NCI-H748 (cell line): Measurements from ENCODE around the gene ATXN2.
"Not testable (repeated sequence)": the region's sequence is repeated elsewhere in the genome, so short reads cannot be mapped to it uniquely, and the experiment has no call there.

Source experiments
- DNase-seq: peaks from one replicate; lab custom pipeline; 2025; ENCODE audit not compliant: unreplicated experiment; lab: John Stamatoyannopoulos, UW

Gene ATXN2

DNA sequence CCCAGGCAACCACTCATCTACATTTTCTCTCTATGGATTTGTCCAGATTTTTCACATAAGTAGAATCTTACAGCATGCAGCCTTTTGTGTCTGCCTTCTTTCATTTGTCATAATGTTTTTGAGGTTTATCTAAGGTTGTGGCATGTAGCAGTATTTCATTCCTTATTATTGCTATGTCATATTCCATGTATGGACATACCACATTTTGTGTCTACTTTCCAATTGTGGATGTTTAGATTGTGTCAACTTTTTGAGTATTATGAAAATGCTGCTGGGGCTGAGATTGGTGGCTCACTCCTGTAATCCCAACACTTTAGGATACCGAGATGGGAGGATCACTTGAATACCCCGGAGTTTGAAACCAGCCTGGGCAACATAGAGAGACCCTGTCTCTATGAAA is 3.2 kb upstream of the ATXN2 start:
- no peak for DNase-seq

DNA sequence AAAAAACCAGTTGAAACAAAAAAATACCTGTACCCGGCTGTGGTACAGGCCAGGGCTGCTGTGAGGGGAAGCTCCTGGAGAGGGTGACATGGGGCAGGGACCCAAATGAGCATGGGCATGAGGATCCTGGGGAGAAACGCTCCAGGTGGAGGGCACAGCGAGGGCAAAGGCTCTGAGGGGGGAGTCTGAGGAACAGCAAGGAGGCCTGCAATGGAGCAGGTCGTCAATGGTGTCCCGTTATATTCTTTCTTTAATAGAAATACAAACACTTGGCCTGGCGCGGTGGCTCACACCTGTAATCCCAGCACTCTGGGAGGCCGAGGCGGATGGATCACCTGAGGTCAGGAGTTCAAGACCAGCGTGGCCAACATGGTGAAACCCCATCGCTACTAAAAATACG is 1.9 kb upstream of the ATXN2 start:
- DNase-seq = not testable (repeated sequence)

DNA sequence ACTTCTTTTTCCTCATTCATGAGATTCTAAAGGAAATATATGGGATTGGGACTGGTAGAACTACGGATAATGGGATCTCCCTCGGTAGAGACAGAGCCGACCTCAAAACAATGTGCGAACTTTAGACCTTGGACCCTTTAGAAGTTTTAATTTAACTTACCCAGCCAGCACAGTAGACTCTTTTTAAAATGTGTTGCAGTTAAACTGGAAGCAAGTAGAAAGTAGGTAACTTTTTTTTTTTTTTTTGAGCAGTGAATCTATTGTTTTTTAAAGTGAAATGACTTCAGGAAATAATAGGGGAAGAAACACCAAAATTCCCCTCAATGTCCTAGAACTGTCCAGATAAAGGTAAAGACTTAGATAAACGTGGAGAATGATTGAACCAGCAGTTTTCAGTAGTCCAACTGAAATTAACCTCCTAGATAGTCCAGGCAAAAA is 1.1 kb upstream of the ATXN2 start:
- no peak for DNase-seq

DNA sequence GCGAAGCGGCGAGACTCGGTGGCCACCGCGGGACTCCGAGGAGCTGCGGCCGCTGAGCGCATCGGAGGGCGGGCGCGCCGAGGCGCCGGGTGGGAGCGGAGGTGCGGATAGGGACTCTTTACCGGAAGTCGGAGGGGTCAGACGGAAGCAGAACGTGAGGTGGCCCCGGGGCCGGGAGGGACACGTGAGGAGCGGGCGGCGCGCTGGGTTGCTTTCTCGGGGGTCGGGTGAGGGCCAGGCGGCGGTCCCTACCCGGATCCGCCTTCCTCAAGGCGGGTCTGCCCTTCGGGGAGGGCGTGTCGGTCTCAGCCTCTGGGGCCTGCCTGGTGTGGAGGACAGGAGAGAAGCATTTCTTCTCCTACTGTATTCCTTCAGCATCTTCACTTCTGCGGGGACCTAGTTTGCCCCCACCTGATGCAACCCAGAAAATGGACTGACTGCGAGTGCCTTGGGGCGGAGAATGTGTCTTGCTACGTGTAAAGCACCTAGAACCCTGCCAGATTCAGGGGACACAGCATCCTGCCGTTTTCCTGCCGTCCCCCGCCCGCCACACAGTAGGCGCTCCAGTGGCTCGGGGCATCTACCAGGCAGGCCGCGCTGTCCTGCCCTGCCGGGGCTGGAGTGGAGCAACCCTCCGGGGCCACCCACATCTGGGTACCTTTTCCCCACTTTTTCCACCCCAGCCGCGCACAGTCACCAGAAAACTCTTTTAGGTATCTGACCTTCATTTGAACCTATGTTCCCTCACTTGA is 514 bp upstream of the ATXN2 start:
- peak; percentile 96 for DNase-seq

DNA sequence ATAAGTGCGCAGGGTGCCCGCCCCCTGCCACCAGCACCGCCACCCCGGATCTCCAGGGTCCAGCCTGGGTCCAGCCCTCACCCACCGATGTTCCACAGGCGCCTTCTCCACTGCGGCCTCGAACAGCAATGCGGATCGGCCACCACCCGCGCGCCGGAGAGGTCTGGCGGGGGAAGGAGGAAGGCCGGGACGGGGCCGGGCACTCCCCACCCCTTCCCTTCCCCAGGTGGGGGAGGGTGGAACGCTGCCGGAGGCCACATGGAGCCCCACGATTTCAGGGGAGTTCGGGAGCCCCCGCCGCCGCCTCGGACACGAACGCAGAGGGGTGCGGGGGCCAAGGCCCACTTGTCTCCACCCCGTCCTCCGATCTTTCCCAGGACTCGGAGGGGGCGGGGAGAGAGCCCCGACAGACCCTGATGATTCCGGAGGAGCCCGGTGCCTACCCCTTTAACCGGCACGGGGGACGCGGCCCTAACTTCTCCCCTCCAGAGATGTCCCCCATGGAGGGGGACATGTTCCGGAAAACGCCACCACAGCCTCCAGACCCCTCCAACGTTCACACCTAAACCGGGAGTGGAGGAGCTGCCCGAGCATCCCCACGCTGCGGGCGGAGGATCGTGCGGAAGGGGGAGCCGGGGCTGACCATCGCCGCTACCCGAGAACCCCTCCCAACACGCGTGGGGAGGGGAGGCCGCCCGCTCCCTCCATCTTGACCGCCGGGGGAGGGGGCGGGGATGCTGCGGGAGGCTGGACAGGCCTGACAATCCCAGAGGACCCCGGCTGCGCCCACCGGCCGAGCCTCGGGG is 1.1 kb downstream of the ATXN2 start:
- peak; percentile 49 for DNase-seq

DNA sequence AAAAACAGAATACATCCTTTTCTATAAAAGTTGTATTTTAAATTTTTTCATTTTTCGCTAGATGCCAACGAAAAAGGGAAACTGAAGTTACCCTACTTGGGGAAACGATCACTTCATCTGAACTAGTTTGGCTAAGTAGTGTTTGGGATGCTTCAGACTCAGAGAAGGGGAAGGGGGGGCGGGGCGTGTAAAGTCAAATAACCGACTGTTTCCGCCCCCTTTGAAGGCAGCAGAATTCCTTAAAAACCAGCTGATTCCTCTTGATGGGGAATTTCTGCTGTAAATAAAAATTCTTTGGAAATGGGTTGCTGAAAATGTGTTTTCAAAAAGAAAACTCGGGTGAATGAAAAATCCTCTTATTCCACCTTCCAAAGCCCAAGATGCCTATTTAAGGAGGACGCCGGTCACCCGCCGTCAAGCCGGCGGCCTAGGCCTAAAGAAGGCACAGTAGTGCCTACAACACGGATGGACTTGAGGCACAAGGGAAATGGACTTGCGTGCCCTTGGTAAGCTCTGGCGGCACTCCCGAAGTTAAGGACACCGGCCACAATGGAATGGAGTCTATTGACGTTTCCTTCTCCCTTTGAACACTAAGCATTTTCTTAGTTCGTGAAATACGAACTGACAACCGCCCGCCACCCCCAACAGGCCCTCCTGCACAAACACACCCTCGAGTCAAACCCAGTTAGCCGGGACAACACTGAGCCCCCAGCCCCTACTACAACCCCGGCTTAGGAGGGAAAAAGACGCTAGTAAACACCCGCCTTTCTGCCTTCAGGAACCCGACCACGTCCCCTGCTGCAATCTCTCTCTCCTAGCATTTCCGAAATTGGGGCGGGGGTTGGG is 1.9 kb downstream of the ATXN2 start:
- DNase-seq = peak; percentile 49

DNA sequence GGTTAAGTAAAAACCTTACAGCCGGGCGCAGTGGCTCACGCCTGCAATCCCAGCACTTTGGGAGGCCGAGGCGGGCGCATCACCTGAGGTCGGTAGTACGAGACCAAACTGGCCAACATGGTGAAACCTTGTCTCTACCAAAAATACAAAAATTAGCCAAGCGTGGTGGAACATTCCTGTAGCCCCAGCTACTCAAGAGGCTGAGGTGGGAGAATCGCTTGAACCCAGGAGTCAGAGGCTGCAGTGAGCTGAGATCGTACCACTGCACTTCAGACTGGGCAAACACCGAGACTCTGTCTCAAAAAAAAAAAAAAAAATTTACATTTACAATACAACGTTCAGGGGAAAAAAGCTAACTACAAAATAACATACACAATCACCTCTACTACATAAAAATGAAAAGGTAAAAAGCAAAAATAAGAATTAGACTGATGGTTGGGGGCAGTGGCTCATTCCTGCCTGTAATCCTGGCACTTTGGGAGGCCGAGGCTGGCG is 3.7 kb downstream of the ATXN2 start:
- DNase-seq = not testable (repeated sequence)

DNA sequence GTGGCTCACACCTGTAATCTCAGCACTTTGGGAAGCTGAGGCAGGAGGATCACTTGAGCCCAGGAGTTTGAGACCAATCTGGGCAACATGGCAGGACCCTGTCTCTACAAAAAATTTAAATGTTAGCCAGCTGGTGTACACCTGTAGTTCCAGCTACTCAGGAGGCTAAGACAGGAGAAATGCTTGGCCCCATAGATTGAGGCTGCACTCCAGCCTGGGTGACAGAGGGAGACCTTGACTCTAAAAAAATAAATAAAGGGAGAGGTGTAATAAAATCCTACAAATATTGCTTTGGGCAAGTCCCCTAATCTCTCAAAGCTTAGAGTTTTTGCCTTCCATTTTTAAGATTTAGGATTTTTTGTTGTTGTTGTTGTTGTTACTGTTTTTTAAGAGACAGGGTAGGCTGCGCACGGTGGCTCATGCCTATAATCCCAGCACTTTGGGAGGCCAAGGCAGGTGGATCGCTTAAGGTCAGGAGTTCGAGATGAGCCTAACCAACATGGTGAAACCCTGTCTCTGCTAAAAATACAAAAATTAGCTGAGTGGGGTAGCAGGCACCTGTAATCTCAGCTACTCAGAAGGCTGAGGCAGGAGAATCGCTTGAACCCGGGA is 7.6 kb downstream of the ATXN2 start:
- not testable (repeated sequence) for DNase-seq

DNA sequence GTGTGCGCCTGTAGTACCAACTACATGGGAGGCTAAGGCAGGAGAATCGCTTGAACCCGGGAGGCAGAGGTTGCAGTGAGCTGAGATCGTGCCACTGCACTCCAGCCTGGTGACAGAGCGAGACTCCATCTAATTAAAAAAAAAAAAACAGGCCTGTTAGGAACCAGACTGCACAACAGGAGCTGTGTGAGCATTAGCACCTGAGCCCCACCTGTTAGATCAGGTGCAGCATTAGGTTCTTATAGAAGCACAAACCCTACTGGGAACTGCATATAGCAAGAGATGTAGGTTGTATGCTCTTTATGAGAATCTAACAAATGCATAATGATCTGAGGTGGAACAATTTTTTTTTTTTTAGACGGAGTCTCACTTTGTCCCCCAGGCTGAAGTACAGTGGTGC is 8.6 kb downstream of the ATXN2 start:
- DNase-seq = no peak

DNA sequence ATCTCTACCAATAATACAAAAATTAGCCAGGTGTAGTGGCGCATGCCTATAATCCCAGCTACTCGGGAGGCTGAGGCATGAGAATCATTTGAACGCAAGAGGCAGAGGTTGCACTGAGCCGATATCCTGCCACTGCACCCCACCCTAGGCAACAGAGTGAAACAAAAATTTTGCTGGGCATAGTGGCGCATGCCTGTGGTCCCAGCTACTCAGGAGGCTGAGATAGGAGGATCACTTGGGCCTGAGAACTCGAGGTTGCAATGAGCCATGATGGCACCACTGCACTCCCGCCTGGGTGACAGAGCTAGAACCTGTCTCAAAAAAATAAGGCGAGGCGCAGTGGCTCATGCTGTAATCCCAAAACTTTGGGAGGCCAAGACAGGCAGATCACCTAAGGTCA is 9.5 kb downstream of the ATXN2 start:
- DNase-seq = no peak

DNA sequence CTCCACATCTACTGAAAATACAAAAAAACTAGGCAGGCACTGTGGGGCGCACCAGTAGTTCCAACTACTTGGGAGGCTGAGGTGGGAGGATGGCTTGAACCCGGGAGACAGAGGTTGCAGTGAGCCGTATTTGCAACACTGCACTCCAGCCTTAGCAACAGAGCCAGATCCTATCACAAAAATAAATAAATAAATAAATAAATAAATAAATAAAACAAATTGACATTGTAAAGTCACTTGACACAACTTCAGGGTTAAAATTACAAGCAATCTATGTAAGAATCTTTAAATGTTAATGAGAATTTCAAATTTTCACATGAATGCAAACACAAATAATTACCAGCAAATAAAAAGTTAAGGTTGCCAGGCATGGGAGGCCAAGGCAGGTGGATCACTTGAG is 11.1 kb downstream of the ATXN2 start:
- no peak for DNase-seq

DNA sequence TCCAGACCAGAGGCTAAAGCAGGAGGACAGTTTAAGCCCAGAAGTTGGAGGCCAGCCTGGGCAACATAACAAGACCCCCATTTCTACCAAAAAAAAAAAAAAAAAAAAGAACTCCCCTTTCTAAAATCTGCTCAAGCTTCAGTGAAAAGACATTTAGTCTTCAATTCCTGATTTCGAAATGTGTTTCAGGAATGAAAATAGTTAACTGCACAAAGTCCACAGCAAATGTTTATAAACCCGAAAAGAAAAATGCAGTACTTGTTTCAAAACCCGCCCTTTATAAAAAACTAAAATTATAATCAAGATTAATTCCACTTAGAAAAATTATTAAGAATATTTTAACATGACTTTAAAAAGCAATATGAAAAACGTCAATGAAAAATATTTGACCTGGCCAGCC is 12.1 kb downstream of the ATXN2 start:
- DNase-seq = no peak

DNA sequence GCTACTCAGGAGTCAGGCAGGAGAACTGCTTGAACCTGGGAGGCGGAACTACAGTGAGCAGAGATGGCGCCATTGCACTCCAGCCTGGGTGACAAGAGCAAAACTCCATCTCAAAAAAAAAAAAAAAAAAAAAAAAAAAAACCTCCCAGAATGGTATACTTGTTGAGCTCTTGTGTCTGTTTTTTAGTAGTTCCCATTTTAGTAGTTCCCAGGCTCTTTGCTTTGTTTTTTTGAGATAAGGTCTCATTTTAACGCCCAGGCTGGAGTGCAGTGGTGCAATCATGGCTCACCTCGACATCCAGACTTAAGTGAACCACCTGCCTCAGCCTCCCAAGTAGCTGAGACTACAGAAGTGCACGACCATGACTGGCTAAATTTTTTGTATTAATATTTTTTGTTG is 13.4 kb downstream of the ATXN2 start:
- no peak for DNase-seq

DNA sequence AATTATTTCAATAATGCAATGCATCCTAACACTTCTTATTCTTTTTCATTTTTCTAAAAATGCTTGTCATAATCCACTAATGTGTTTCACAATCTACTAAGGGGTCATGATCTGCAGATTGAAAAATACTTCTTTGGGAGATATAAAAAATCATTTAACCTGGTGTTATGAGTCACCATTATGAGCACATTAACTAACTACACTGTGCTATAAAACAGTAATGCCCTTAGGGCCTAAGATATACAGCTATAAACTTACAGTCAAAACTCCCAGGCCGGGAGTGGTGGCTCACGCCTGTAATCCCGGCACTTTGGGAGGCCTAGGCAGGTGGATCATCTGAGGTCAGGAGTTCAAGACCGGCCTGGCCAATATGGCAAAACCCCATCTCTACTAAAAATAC is 14.2 kb downstream of the ATXN2 start:
- no peak for DNase-seq

DNA sequence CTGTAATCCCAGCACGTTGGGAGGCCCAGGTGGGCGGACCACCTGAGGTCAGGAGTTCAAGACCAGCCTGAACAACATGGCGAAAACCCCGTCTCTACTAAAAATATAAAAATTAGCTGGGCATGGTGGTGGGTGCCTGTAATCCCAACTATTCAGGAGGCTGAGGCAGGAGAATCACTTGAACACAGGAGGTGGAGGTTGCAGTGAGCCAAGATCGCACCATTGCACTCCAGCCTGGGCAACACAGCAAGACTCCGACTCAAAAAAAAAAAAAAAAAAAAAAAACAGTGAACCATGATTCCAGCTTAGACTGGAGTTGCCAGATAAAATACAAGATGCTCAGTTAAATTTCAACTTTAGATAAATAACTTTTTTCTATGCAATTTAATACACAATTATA is 15.6 kb downstream of the ATXN2 start:
- DNase-seq = not testable (repeated sequence)

DNA sequence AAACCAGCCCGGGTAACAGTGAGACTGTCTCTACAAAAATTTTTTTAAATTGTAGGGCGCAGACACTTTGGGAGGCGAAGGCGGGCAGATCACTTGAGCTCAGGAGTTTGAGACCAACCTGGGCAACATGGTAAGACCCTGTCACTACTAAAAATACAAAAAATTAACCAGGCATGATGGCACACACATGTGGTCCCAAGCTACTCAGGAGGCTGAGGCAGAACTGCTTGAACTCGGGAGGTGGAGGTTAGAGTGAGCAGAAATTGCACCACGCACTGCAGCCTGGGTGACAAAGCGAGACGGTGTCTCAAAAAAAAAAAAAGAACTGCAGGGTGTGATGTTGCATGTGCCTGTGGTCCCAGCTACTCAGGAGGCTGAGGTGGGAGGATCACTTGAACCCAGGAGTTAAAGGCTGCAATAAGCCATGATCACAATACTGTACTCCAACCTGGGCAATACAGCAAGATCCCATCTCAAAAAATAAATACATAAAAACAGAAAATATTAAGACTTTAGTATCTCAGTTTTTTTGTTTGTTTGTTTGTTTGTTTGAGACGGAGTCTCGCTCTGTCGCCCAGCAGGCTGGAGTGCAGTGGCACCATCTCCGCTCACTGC is 16.9 kb downstream of the ATXN2 start:
- DNase-seq = no peak

DNA sequence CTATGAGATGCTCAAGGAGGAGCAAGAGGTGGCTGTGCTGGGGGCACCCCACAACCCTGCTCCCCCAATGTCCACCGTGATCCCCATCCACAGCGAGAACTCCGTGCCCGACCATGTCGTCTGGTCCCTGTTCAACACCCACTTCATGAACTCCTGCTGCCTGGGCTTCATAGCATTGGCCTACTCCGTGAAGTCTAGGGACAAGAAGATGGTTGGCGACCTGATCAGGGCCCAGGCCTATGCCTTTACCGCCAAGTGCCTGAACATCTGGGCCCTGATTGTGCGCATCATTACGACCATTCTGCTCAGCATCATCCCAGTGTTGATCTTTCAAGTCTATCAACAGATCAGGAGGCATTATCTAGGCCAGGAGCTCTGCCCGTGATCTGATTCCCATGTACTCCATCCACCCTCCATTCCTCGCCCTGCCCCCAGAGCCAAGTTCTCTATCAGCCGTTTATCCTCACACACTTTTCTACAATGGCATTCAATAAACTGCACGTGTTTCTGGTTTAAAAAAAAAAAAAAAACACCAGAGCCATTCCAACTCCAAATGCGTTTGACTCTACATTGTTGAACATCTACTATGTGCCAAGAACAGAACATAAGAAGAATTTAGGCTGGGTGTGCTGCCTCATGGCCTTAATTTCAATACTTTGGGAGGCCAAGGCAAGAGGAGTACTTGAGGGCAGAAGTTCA is 17.5 kb downstream of the ATXN2 start:
- no peak for DNase-seq

DNA sequence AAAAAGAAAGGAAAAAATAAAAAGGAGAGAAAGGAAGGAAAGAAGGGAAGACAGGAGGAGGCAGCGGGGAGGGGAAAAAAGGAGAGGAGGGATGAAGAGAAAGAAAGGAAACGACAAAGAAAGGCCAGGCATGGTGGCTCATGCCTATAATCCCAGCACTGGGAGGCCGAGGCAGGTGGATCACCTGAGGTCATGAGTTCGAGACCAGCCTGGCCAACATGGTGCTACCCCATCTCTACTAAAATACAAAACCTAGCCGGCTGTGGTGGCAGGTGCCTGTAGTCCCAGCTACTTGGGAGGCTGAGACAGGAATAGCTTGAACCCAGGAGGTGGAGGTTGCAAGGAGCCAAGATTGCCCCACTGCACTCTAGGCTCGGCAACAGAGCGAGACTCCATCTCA is 18.4 kb downstream of the ATXN2 start:
- no peak for DNase-seq

DNA sequence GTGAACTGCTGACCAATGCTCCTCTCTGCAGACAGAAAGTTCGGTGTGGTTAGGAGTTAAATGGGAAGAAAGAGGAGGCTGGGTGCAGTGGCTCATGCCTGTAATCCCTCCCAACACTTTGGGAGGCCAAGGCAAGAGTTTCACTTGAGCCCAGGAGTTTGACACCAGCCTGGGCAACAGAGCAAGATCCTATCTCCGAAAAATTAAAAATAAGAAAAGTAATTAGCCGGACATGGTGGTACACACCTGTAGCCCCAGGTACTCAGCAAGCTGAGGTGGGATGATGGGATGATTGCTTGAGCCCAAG is 19.0 kb downstream of the ATXN2 start:
- DNase-seq = no peak

DNA sequence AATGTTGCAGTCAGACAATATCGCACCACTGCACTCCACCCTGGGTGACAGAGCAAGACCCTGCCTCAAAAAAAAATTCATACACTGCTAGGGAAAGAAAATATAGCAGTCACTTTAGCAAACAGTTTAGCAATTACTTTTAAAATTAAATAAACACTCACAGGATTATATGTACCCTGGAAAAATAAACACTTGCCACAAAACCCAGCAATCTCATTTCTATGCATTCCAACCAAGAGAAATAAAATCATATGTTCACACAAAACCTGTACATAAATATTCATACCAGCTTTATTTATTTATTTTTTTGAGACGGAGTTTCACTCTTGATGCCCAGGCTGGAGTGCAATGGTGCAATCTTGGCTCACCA is 20.2 kb downstream of the ATXN2 start:
- no peak for DNase-seq
